Measurements from ENCODE around the gene CDKN2A.
A peak's percentile ranks its signal among the peaks of the same experiment; 100 is the strongest.

CDKN2A gene

DNA sequence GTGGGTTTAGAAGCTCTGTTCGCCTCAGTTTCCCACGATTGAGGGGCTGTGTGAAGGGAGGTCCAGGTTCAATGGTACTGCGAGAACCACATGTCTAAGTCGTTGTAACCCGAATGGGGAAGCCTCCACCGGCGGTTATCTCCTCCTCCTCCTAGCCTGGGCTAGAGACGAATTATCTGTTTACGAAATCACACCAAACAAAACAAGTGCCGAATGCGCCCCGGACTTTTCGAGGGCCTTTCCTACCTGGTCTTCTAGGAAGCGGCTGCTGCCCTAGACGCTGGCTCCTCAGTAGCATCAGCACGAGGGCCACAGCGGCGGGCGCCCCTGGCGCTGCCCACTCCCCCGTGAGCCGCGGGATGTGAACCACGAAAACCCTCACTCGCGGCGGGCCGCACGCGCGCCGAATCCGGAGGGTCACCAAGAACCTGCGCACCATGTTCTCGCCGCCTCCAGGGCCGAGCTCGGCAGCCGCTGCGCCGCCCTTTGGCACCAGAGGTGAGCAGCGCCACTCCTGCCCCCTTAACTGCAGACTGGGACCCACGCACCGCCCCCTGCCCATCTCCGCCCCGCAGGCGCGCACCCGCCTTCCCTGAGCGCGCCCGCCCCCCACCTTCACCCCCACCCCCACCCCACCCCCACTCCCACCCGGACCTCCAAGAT, at the start of gene CDKN2A:
Gene CDKN2A, minus strand, starts transcription at position 500 of the 663 bp plus-strand sequence.
- DNase-seq (ENCODE audit: low read depth in 2 of 2) = peak; percentile 29 to 31

DNA sequence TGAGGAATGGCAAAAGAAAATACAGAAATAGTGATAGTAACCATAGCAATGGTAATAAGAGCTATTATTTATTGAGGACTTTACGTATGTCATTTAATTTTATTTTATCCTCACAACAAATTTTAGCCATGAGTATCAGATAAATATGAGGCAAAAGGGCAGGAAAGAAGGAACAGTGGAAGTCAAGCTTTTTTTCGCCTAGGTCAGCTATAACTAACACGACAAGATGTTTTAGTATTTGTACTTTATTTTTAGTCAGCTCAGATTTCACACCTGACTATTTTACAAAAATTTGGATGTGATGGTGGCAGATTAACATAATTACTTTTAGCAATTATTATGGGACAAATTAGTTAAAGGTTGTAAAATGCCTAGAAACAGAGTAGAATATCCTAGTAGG, 49.7 kb upstream of the CDKN2A start:
- DNase-seq (ENCODE audit: low read depth in 2 of 2) = no peak

DNA sequence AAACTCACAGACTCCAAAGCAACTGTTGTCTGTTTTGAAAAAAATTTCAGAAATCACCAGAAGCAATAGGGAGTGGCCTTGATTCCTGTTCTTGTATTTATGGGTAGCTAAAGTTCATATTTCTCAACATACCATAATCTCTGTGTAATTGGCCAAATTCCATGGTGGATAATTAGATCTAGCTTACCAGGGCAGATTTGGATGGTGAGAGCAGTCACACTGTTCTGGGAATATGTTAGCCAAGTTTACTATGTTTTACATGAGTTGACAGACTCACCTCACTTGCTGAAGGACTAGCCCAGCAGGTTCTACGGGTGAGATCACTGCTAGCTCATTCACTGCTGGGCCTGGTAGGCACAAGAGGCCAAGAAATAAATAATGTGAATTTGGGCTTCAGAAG, 47.6 kb upstream of the CDKN2A start:
- no peak for DNase-seq (ENCODE audit: low read depth in 2 of 2)

DNA sequence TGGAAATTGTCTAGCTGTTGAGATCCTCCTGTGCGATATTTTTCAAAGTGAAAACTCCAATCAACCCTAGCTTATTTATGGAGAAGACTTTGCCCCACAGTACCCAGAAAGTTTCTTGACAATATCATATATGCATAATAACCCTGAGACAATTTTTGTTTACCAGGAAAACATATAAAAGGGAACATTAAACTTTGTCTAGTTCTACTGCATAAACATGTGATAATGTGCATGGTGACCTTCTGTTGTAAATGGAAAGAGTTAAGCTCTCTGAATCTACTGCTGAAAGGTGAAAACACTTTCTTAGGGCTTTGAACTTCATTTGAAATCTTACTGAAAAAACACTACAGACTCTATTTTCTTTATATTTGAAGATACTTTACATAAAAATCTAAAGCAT, 47.2 kb upstream of the CDKN2A start:
- no peak for DNase-seq (ENCODE audit: low read depth in 2 of 2)

DNA sequence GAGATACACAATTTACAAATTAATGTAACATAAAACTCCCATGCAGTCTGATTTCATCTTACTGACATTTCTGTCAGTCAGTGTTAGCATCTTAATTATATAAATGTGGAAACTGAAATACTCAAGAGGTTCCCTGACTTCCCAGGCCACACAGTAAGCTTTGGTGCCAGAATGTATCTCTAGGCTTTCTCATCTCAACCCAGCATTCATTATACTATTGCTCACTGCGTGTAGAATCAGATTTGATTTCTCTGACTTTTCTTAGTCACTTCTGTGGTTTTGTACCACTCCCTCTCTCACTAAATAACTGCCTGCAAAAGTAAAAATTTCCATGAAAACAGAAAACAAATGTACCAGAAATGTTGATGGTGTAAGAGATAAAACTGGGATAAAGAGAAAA, 46.6 kb upstream of the CDKN2A start:
- no peak for DNase-seq (ENCODE audit: low read depth in 2 of 2)

DNA sequence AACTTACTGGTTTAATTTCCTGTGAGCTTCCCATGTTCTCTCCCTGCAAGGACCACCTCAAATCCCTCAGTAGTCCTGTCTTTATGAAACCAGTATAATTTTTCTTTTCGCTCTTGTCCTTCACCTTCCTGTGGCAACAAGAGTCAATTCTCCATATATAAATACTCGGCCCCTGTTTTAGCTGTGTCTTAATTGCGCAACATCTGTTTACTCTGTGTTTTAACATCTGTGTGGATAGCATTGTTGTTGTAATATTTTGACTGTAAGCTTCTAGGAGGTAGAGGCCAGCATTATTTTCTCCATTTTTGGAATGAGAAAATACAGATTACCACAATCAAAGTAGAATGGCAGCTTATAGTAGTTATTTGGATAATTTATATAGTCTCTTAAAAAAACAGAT, 45.1 kb upstream of the CDKN2A start:
- no peak for DNase-seq (ENCODE audit: low read depth in 2 of 2)

DNA sequence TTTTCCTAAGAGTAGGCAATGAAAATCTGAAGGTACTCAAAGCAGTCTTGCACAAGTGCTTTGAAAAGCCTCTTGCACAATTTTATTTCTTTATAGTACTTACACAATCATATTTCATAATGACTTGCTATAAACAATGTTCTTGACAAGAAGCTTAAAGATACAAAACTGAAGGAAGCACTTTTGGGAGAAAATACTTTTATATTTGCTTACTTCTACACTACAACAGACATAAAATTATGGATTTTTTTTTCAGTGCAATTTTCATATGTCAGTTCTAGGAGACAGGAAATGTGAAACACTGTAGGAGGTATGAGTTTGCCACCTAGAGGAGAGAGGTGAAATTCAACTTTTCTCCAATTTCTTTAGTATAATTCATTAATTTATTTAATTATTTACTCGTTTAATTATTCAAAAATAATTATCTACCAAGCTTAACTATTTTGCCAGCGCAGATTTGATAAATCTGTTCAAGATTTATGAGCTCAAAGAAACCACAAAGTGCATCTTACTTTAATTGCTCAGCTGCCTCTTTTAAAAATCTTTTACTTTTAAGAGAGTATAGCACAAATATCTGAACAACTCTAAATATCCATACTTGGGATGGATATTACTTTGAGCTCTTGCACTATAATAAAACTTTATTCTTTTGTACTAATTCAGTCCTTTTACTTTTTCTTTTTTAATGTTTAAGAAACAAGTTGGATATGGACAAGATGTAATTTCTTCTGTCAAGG, 43.9 kb upstream of the CDKN2A start:
- no peak for DNase-seq (ENCODE audit: low read depth in 2 of 2)

DNA sequence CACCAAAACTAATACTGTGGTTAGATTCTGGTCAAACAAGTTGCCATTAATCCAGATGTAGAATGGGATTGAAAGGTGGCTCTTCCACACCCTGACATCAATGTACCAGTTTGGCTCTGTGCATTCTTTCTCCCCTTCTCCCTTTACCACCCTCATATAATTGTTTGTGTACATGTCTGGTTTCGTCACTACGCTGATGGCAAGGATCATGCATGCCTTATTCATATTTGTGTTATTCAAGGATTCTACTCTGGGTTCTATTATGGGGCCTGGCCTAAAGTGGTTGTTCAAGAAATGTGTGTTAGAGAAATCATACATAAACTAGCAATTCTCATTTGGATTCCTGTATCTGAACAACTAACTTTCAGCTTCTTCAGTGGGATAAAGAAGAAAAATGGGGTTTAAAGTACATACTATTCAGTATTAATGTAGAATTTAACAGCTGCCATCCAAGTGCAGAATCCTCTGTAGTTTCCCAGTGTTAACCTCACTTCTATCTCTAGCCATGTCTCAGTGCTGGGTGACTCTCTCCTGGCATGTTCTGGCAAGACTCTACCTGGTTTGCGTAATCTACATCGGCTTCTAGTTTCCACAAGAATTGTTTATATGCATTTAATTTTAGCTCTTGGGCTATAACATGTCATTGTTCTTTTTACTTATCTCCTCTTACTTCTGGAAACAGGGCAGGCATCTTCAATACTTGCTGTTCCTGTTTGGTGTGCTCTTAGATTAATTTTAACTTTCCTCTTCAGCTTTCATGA, 42.9 kb upstream of the CDKN2A start:
- DNase-seq (ENCODE audit: low read depth in 2 of 2) = no peak

DNA sequence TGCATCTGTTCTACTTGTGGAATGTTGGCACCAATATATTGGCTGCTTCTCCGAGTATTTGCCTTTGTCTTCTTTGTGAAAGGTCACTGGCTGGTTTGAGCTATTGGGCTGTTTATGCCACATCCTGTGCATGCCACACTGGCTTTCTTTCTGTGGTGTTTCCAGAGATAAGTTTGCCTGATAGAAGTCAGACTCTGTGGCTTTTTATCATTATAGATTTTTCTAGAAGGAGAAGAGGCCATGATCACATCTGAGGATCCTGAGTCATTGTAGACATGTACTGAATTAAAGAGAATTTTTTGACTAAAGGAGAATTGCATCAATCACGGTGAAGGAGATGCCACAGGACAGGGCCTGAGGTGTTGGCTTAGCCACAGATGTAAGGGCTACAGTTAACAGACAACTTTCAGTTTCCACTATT, 41.4 kb upstream of the CDKN2A start:
- no peak for DNase-seq (ENCODE audit: low read depth in 2 of 2)

DNA sequence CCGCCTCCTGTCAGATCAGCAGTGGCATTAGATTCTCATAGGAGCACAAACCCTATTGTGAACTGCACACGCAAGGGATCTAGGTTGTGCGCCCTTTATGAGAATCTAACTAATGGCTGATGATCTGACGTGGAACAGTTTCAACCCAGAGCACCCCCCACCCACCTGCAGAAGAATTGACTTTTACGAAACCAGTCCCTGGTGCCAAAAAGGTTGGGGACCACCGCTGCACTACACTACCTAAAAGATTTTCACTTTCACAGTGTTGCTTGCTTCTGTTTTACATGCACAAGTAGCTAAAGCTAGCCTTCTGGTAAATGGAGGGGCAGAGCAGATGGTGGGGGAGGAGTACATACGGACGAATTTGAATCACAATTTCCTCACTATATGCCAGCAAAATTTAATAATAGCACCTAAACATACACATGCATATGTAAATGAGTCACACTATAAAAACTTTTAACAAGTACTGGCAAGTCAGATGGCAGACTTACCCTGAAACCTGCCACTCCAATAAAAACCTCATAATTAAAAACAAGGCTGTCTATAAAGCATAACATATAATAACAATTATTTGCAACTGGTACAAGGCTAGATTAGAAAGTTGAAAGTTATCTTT, 38.9 kb upstream of the CDKN2A start:
- DNase-seq (ENCODE audit: low read depth in 2 of 2) = no peak

DNA sequence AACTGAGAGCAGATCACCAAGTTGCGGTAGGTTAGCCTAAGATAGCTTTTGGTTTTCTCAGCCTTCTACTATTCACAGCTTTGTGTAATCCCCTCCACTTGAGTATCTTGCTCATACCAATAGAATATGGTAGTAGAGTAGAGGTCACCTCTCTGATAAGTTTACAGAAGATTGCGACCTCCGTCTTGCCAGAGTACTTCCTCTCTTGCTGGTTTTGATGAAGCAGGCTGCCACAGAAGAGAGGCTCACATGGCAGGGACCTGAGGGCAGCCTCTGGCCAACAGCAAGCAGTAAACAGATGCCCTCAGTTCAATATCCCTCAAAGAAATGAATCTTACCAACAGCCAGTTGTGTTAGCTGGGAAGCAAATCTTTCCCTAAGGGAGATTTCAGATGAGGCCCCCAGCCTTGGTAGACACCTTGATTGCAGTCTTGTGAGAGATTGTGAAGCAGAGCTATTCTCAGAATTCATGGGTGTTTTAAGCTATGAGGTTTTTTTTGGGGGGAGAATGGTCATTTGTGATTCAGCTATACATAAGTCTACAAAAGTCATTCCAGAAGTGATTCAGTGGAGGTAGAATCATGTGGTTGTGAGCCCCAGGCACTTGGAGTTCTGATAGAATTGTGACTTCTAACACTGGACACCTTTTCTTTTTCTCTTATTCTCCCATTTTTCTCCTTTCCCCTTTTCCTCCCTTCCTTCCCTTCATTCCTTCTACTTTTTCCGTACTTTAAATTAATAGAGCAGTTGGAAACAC, 37.6 kb upstream of the CDKN2A start:
- no peak for DNase-seq (ENCODE audit: low read depth in 2 of 2)

DNA sequence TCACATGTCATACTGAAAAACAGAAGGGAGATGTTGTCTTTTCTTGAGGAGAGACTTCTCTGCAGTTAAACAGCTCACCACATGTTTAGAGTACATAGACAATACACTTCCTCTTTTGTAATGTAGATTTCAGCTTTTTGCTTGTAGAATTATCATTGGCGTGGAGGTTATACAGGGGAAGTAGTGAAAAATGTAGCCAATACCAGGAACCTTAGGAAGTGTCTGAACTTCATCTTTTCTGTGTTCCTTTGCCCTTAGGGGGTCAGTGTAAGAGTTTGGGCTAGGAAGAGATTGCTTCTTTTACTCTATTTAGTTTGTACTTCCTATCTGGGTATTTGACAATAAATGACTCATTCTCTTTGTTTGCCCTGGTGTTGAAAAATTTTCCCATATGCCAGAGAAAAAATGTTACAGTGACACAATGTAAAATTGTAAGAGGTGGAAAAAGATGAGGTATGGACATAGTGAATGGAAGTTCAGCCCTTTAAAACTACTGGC, 36.0 kb upstream of the CDKN2A start:
- DNase-seq (ENCODE audit: low read depth in 2 of 2) = no peak

DNA sequence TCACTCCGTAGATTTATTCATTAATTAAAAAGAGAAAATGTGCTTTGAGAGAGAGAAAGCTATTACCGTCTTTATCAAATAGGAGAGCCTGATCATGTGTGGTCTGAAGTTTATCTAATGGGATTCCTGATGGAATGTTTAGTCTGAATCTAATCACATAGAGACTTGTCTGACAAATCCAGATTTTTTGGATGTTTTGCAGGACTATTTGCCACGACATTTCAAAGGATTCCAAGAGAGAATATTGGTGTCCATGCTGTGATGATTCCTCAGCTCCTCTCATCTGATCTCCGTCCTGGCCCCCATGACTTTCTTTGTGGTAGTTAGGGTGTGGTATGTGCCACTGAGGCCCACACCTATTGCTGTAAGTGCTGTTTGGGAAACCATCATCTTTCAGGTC, 35.0 kb upstream of the CDKN2A start:
- DNase-seq (ENCODE audit: low read depth in 2 of 2) = no peak

DNA sequence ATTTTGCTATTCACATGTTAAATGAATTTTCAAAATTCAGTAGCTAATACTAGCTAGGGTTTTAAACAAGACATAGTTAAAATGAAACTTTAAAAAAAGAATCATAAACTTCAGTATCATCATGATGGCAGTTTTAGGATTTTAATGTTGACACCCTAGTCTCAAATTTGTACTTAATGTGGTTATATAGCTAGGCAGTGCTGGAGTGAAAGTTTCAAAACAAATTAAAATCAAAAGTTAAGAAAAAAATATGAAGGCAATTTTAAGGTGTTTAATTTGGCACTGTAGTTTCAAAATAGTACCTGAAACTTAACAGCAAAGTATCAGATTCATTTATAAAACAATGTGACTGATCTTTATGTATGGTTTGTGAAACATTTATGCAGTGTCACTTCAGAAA, 34.2 kb upstream of the CDKN2A start:
- DNase-seq (ENCODE audit: low read depth in 2 of 2) = no peak

DNA sequence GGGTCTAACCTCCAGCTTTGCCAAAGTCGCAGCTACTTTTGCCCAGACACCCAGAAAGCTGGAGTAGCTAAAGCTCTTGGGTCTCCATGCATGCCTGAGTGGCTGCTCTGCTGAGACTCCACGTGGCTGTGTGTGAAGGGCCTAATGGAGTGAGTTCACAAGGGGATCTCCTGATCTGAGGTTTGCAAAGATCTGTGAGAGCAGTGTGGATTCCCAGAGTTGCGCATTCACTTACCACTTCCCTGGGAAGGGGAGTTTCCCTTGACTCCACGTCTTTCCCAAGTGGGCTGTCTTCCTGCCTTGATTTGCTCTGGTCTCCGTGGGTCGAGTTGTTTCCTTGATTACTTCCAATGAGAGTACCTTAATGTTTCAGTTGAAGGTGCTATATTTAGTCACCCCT, 32.5 kb upstream of the CDKN2A start:
- no peak for DNase-seq (ENCODE audit: low read depth in 2 of 2)

DNA sequence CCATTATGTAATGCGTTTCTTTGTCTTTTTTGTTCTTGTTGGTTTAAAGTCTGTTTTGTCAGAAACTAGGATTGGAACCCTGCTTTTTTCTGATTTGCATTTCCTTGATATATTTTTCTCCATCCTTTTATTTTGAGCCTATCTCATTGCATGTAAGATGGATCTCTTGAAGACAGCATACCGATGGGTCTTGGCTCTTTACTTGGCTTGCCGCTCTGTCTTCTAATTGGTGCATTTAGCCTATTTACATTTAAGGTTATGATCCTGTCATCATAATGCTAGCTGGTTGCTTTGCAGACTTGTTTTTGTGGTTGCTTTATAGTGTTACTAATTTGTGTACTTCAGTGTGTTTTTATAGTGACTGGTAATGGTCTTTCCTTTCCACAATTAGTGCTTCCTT, 28.2 kb upstream of the CDKN2A start:
- DNase-seq (ENCODE audit: low read depth in 2 of 2) = no peak

DNA sequence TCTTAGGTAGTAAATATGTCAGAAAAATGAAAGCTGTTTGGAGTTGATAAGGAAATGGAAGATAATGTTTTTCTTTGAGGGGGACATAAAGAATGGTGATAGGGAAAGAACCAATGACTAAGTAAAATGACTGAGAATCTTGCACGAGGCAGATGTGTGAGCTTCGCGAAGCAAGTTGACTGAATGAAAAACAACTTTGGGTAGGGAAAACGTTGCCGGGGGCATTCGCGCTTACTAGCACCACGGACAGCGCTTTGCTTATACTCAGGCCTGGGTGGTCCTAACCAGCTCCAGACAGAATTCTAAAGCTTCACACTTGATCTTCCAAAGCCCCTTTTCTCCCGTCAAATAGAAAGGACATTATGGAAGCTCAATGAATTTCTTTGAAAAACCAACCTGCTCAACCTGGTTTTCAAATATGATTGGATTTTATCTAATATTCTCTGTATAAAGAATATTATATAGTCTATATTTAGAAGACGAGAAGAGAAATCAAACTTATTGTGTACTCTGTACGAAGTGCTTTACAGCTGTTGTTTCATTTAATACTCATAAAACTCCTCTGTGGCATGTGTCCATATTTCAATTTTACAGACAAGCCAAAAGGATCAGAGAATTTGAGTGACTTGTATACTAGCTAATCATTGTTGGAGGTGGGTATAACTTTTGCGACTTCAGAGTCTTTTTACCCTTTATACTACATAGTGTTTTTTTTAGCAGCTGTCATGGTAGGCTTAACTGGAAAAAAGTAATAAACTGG, 16.9 kb upstream of the CDKN2A start:
- no peak for DNase-seq (ENCODE audit: low read depth in 2 of 2)

DNA sequence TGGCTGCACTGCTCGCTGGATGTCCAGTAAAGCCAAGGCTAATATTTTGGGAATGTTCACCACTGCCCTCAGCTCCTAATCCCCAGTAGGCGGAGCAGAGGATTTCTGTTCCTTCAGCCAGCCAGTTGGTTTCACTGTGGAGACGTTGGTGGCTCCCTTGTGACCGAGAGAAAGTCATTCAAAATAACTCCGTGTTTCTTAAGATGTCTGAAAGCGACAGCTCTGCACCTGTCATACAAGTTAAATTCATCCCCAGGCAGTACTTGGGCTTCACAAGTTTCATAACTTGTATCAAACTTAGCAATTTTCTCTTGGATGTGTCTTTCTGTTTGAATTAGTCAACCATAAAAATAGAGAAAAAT, 15.3 kb upstream of the CDKN2A start:
- no peak for DNase-seq (ENCODE audit: low read depth in 2 of 2)

DNA sequence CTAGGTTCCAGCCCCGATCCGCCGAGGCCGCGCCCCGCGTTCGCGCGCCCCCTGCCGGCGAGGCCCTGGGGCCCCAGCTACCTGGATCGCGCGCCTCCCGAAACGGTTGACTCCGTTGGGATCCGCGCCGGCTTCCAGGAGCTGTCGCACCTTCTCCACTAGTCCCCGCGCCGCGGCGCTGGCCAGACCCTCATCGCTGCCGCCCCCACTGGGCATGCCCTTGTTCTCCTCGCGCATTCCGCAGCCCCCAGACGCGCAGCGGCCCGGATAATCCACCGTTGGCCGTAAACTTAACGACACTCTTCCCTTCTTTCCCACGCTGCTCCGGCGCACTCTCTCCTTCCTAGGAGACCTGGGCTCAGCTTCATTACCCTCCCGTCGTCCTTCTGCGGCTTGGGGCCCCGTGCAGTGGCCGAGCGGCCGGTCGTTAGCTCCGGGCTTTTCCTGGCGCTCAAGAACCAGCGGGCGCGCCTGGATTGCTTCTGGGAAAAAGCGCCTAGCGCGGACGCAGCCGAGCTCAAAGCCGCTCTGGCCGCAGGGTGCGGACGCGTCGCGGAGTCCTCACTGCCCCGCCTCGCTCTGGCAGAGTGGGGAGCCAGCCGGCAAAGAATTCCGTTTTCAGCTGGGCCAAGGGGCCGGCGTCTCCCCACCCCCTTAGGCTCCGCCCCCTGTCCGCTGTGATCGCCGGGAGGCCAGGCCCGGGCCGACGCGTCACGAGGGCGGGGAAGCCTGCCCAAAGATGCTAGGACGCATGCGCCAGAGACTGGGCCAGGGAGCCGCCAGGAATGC, 14.7 kb upstream of the CDKN2A start, which contains the start of gene CDKN2B:
Gene CDKN2B, minus strand, starts transcription at position 589 of the 789 bp plus-strand sequence. Its CDS starts 352 bp downstream, at position 237.
- peak; percentile 68 to 76 for DNase-seq (ENCODE audit: low read depth in 2 of 2)

DNA sequence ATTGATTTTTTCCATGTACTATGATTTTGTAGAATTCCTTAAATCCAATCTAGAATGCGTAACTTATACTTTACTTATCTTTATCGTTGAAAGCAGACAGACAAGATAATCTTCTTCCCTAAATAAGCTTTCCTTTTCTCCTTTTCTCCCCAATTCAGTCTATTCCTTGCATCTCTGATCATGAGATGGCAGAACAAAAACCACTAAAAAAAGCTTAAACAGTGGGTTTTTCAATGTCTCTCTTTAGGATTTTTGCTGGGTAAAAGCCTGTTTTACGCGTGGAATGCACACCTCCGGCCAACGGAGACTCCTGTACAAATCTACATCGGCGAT, 14.2 kb upstream of the CDKN2A start:
- DNase-seq (ENCODE audit: low read depth in 2 of 2) = no peak

Data from stimulated activated CD4-positive, alpha-beta T cell treated with anti-CD3 and anti-CD28 coated beads, Interleukin-4, amount 100 ng/mL, for 48 hours (primary cell).